Ovary (tissue), 1 donor: ENCODE measurements around the gene MSTN.

Experiments
- EP300 ChIP-seq: sonication (generic); formaldehyde crosslinking; IDR thresholded peaks from one replicate; pipeline ENCODE4 v1.6.1; 2017; ENCODE audit warnings: antibody characterized with exemption
- POLR2A ChIP-seq: fragments of 450-650 bp; IDR thresholded peaks from one replicate; pipeline ENCODE4 v1.6.1; 2017; ENCODE audit warnings: antibody characterized with exemption, mild to moderate bottlenecking, moderate library complexity

DNA sequence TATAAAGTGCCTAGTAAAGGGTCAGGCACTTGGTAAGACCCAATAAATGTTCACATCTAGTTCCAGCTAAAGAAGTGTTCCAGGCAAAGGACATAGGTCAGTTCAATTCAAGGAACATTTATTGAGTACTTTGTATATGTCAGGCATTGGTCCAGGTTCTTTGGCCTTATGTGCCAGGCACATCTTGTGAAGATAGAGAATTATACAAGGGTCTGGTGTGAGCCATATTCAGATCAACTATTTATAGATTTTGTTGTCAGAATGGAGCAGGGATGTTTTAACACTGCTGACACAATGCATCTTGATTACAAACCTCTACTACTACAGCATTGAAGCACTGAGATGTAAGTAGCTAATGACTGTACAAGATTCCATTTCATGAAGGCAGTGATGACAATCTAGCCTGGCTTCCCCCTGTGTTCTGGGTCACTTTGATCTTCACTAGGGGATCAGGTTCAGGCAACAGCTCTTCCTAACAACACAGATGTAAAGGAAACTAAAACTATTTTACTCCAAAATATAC, 18.1 kb upstream of the MSTN start:
- TF ChIP-seq POLR2A (no peak), EP300 (no peak)
